Measurements from ENCODE around the gene TRIP4. TPM values are rescaled to one million over a fixed set of nuclear protein-coding genes. Genes with fewer than 3 reads are reported as not detected.
"Not testable (repeated sequence)": the region's sequence is repeated elsewhere in the genome, so short reads cannot be mapped to it uniquely, and the experiment has no call there.

TRIP4 gene
- total and polyA plus RNA-seq, 2 donors (not counting 1 experiment from before 2014, with no cell fraction given), result 13.9 to 30.2 TPM

DNA sequence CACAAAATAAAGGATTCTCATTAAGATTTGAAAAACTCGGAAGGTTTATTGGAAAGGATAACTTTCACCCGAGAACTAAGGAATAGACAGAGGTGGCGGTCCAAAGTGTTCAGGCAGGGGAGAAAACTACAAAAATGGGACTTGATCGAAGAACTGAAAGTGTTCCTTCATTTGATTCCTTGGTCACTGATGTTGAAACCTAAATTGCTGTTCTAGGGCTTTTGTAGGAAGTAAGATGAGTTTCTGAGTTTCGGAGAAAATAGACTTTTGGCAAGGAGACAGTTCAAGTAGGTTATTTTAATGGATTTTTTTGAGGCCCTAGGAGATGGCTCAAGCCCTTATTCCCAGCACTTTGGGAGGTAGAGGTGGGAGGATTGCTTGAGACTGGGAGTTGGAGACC, 1.4 kb downstream of the TRIP4 start:
- Histone ChIP-seq H3K79me2 (ENCODE audit: control insufficient read depth, insufficient read depth, low read length) (peaks cover 24% of the 10 kb centered on the region), H3K27ac (ENCODE audit: insufficient read depth, low read length) (no peak overlapping the region), H3K9me3 (ENCODE audit: control insufficient read depth, insufficient read depth, low read depth, low read length) (no peaks in the 10 kb centered on the region), H3K4me3 (replicated peaks in 1 of 4; ENCODE audit: control extremely low read depth in 1 of 4, insufficient read depth in 1 of 4, low read depth in 3 of 4, low read length in 4 of 4) (peak overlapping the region in 3 of 4 experiments; percentile 77 to 98 (median 96)), H3K36me3 (ENCODE audit: control insufficient read depth, insufficient read depth, low read length) (no peaks in the 10 kb centered on the region), H2AFZ (ENCODE audit: low read length) (no peak overlapping the region), H3K9ac (ENCODE audit: insufficient read depth, low read length) (no peak overlapping the region), H3K27me3 (ENCODE audit: control insufficient read depth, insufficient read depth, low read length) (no peaks in the 10 kb centered on the region), H4K20me1 (ENCODE audit: control insufficient read depth, extremely low read depth, insufficient read depth, low read length) (no peaks in the 10 kb centered on the region), H3K4me2 (ENCODE audit: extremely low read depth, insufficient read depth, low read length) (no peak overlapping the region), H3K4me1 (ENCODE audit: control insufficient read depth, extremely low read depth, insufficient read depth, low read length) (no peaks in the 10 kb centered on the region)
- no peak for DNase-seq (ENCODE audit: low read depth in 2 of 2)
- TF ChIP-seq EZH2 (IDR thresholded peaks at IDR 0.05; ENCODE audit: low read length, missing control alignments), result no peak
- no peak for TF ChIP-seq CTCF (conservative IDR thresholded peaks at IDR 0.05 in 1 of 2, IDR thresholded peaks at IDR 0.05 in 1 of 2; ENCODE audit: low read depth in 1 of 2, low read length in 2 of 2)

GRCh38 chr15:64392471-64392870, 4.8 kb downstream of the TRIP4 start:
- not testable (repeated sequence) for H3K4me2 ChIP-seq (ENCODE audit: extremely low read depth, insufficient read depth, low read length); H4K20me1 ChIP-seq (ENCODE audit: control insufficient read depth, extremely low read depth, insufficient read depth, low read length); H2AFZ ChIP-seq (ENCODE audit: low read length); H3K9ac ChIP-seq (ENCODE audit: insufficient read depth, low read length); H3K36me3 ChIP-seq (ENCODE audit: control insufficient read depth, insufficient read depth, low read length); H3K27me3 ChIP-seq (ENCODE audit: control insufficient read depth, insufficient read depth, low read length); H3K27ac ChIP-seq (ENCODE audit: insufficient read depth, low read length); H3K4me1 ChIP-seq (ENCODE audit: control insufficient read depth, extremely low read depth, insufficient read depth, low read length); H3K9me3 ChIP-seq (ENCODE audit: control insufficient read depth, insufficient read depth, low read depth, low read length); DNase-seq (ENCODE audit: low read depth in 2 of 2); H3K4me3 ChIP-seq (replicated peaks in 1 of 4; ENCODE audit: control extremely low read depth in 1 of 4, insufficient read depth in 1 of 4, low read depth in 3 of 4, low read length in 4 of 4)
- H3K79me2 ChIP-seq (ENCODE audit: control insufficient read depth, insufficient read depth, low read length), result peaks cover 24% of the 10 kb centered on the region

DNA sequence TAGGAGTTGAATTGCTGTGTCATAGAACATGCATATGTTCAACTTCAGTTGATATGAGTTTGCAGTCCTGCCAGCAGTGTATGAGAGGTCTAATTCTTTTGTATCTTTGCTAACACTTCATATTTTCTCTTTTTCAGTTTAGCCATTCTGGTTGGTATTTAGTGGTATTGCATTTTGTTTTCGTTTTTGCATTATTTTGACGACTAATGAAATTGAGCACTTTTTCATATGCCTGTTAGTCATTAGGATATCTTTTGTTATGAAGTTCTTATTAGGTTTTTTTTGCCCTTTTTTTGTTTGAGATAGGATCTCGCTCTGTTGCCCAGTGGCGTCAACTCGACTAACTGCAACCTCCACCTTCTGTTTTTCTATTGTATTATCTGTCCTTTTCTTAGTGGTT, 9.2 kb downstream of the TRIP4 start:
- no peaks in the 10 kb centered on the region for H3K9me3 ChIP-seq (ENCODE audit: control insufficient read depth, insufficient read depth, low read depth, low read length)
- no peak overlapping the region for H3K4me2 ChIP-seq (ENCODE audit: extremely low read depth, insufficient read depth, low read length)
- TF ChIP-seq EZH2 (IDR thresholded peaks at IDR 0.05; ENCODE audit: low read length, missing control alignments), result no peak
- TF ChIP-seq CTCF (conservative IDR thresholded peaks at IDR 0.05 in 1 of 2, IDR thresholded peaks at IDR 0.05 in 1 of 2; ENCODE audit: low read depth in 1 of 2, low read length in 2 of 2), result no peak
- H3K36me3 ChIP-seq (ENCODE audit: control insufficient read depth, insufficient read depth, low read length), result peaks cover 6% of the 10 kb centered on the region
- H3K79me2 ChIP-seq (ENCODE audit: control insufficient read depth, insufficient read depth, low read length), result peaks cover 2% of the 10 kb centered on the region
- no peak overlapping the region for H3K27ac ChIP-seq (ENCODE audit: insufficient read depth, low read length)
- H3K4me1 ChIP-seq (ENCODE audit: control insufficient read depth, extremely low read depth, insufficient read depth, low read length), result no peaks in the 10 kb centered on the region
- H2AFZ ChIP-seq (ENCODE audit: low read length), result no peak overlapping the region
- H3K9ac ChIP-seq (ENCODE audit: insufficient read depth, low read length), result no peak overlapping the region
- H3K27me3 ChIP-seq (ENCODE audit: control insufficient read depth, insufficient read depth, low read length), result no peaks in the 10 kb centered on the region
- H3K4me3 ChIP-seq (replicated peaks in 1 of 4; ENCODE audit: control extremely low read depth in 1 of 4, insufficient read depth in 1 of 4, low read depth in 3 of 4, low read length in 4 of 4), result no peak overlapping the region
- DNase-seq (ENCODE audit: low read depth in 2 of 2), result no peak
- no peaks in the 10 kb centered on the region for H4K20me1 ChIP-seq (ENCODE audit: control insufficient read depth, extremely low read depth, insufficient read depth, low read length)

Data from fibroblast of lung (primary cell).